Activated CD4-positive, alpha-beta memory T cell treated with anti-CD3 and anti-CD28 coated beads for 36 hours (primary cell): ENCODE data around the gene SLC51B. TPM values are rescaled to one million over a fixed set of nuclear protein-coding genes. Genes with fewer than 3 reads are reported as not detected.

Source experiments
- total RNA-seq, 2 experiments: library from RNA; stranded (reverse); gene quantifications; one replicate each; pipeline ENCODE4 v1.2.3, GENCODE V29; 2021

Gene SLC51B
- total RNA-seq, 2 experiments from 2014 or later, result not detected

Other genes with a start within 250 kb of the SLC51B start
- 10 to 100 TPM; 23.6 to 30.2 TPM for gene PIF1, start 219.7 kb upstream of the SLC51B start, total RNA-seq
- gene PLEKHO2, start 203.5 kb upstream of the SLC51B start, total RNA-seq, result 10 to 100 TPM; 15.3 to 15.6 TPM
- 1 to 10 TPM; 6.3 to 6.6 TPM for gene ANKDD1A, start 133.5 kb upstream of the SLC51B start, total RNA-seq
- gene SPG21, start 55.5 kb upstream of the SLC51B start, total RNA-seq, result 10 to 100 TPM; 69.3 to 73.0 TPM
- gene MTFMT, start 15.7 kb upstream of the SLC51B start, total RNA-seq, result 10 to 100 TPM; 18.2 to 18.3 TPM
- not detected for gene RASL12, start 22.6 kb downstream of the SLC51B start, total RNA-seq
- gene KBTBD13, start 31.4 kb downstream of the SLC51B start, total RNA-seq, result not detected
- gene UBAP1L, start 69.8 kb downstream of the SLC51B start, total RNA-seq, result 1 to 10 TPM; 2.1 to 2.4 TPM
- gene PDCD7, start 88.4 kb downstream of the SLC51B start, total RNA-seq, result 10 to 100 TPM; 32.8 to 33.0 TPM
- 10 to 100 TPM; 58.8 to 64.8 TPM for gene CLPX, start 140.0 kb downstream of the SLC51B start, total RNA-seq
- under 1 TPM in 1 of 2 experiments, not detected in 1; 0.05 TPM for gene CILP, start 166.1 kb downstream of the SLC51B start, total RNA-seq
- 10 to 100 TPM; 12.3 TPM for gene PARP16, start 241.5 kb downstream of the SLC51B start, total RNA-seq